ENCODE results near the gene POLR3F.

- TF ChIP-seq EZH2 (IDR thresholded peaks at IDR 0.05; ENCODE audit: borderline replicate concordance, low read depth, low read length, severe bottlenecking) (no peak), CTCF (IDR thresholded peaks at IDR 0.05; ENCODE audit: borderline replicate concordance, extremely low read depth, low read length, poor library complexity, severe bottlenecking) (no peak)
These were observed at the start of gene POLR3F, which contains the start of gene DZANK1 for GRCh38 chr20:18466894-18467730.

Data from DND-41 (cell line).